ENCODE results near the gene TAF11L5. TPM values are rescaled to one million over a fixed set of nuclear protein-coding genes. Genes with fewer than 3 reads are reported as not detected.
"Not testable (repeated sequence)": the region's sequence is repeated elsewhere in the genome, so short reads cannot be mapped to it uniquely, and the experiment has no call there.

Gene TAF11L5
- total RNA-seq, 3 donors from 2014 or later (not counting 1 experiment from before 2014, with no cell fraction given), result not detected

GRCh38 chr5:17482790-17483189, 42.2 kb upstream of the TAF11L5 start:
- no peaks in the 10 kb centered on the region for H3K27me3 ChIP-seq (ENCODE audit: control insufficient read depth, insufficient read depth, low read length)
- peaks cover 5 to 10% of the 10 kb centered on the region in 2 donors for H3K9me3 Mint-ChIP-seq
- no peak overlapping the region for H3K4me3 Mint-ChIP-seq
- no peaks in the 10 kb centered on the region for H3K9me3 ChIP-seq (ENCODE audit: control insufficient read depth, insufficient read depth, low read length)
- H3K4me1 Mint-ChIP-seq, result no peaks in the 10 kb centered on the region
- H3K27ac ChIP-seq (ENCODE audit: low read length), result no peak overlapping the region
- H3K4me1 ChIP-seq (ENCODE audit: control insufficient read depth, insufficient read depth, low read length), result no peaks in the 10 kb centered on the region
- intact Hi-C loops (cut with micrococcal nuclease), result no loop called here
- no peaks in the 10 kb centered on the region for H3K27me3 Mint-ChIP-seq (ENCODE audit: low read depth in 2 of 2)
- H3K36me3 Mint-ChIP-seq, result peaks cover 7% of the 10 kb centered on the region
- H3K36me3 ChIP-seq (ENCODE audit: control insufficient read depth, insufficient read depth, low read length), result no peaks in the 10 kb centered on the region
- DNase-seq (no peak), ATAC-seq (no peak)
- WGBS (ENCODE audit: insufficient coverage), result 94% methylated on average over 2 of the region's 2 CpGs
- TF ChIP-seq CTCF (IDR thresholded peaks at IDR 0.05), result no peak
- H3K4me3 ChIP-seq (ENCODE audit: low read length), result no peak overlapping the region
- H3K27ac Mint-ChIP-seq, result no peak overlapping the region

DNA sequence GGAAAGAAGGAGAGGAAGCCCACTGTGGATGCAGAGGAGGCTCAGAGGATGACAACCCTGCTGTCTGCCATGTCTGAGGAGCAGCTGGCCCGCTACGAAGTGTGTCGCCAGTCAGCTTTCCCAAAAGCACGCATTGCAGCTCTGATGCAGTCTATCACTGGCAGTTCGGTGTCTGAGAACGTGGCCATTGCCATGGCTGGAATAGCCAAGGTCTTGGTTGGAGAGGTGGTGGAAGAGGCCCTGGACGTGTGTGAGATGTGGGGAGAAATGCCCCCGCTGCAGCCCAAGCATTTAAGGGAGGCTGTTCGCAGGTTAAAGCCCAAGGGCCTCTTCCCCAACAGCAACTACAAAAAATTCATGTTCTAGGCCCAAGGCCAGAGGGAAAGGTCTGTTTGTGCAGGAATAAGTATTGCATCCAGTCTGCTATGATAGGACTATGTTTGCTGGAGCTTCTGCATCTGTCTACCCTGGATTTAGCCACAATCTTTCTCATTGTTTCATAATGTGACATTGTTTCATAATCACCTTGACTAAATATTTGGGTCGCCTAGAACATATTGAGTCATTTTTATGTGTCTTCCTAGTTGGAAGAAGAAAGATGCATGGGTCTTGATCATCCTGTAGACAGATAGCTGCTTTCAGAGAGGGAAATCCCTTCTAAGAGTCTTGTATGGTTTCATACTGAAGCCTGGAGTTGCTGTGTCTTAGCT, 38.4 kb upstream of the TAF11L5 start:
- H3K27me3 ChIP-seq (ENCODE audit: control insufficient read depth, insufficient read depth, low read length); H3K27ac Mint-ChIP-seq; H3K36me3 Mint-ChIP-seq; H3K36me3 ChIP-seq (ENCODE audit: control insufficient read depth, insufficient read depth, low read length); H3K4me1 Mint-ChIP-seq; H3K4me1 ChIP-seq (ENCODE audit: control insufficient read depth, insufficient read depth, low read length); H3K4me3 Mint-ChIP-seq; ATAC-seq; H3K27ac ChIP-seq (ENCODE audit: low read length); H3K27me3 Mint-ChIP-seq (ENCODE audit: low read depth in 2 of 2); H3K9me3 ChIP-seq (ENCODE audit: control insufficient read depth, insufficient read depth, low read length); H3K9me3 Mint-ChIP-seq; DNase-seq; intact Hi-C loops (cut with micrococcal nuclease); H3K4me3 ChIP-seq (ENCODE audit: low read length): not testable (repeated sequence)
- WGBS (ENCODE audit: insufficient coverage), result 96% methylated on average over 7 of the region's 10 CpGs

DNA sequence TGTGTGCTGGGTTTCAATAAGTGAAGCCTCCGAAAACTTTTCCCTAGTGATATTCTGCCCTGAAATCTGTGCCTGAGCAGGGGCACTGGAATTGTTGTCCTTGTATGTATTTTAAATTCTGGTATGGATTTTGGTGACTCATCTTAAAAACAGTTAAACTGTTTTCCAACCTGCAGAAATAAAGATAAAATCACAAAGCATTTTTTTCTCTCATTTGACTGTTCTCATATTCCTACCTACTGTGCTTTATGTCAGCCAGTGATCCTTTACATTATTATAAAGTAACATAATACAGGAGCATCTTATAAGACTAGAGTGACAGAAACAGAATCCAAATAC, 37.9 kb upstream of the TAF11L5 start:
- no peaks in the 10 kb centered on the region for H3K4me1 ChIP-seq (ENCODE audit: control insufficient read depth, insufficient read depth, low read length)
- H3K36me3 ChIP-seq (ENCODE audit: control insufficient read depth, insufficient read depth, low read length), result no peaks in the 10 kb centered on the region
- H3K9me3 ChIP-seq (ENCODE audit: control insufficient read depth, insufficient read depth, low read length), result peaks cover 3% of the 10 kb centered on the region
- intact Hi-C loops (cut with micrococcal nuclease), result no loop called here
- H3K27me3 ChIP-seq (ENCODE audit: control insufficient read depth, insufficient read depth, low read length), result no peaks in the 10 kb centered on the region
- H3K27ac Mint-ChIP-seq, result no peak overlapping the region
- ATAC-seq (no peak), DNase-seq (no peak)
- no peak overlapping the region for H3K27ac ChIP-seq (ENCODE audit: low read length)
- peaks cover 8% of the 10 kb centered on the region for H3K36me3 Mint-ChIP-seq
- no peaks in the 10 kb centered on the region for H3K27me3 Mint-ChIP-seq (ENCODE audit: low read depth in 2 of 2)
- 86% methylated on average over 1 of the region's 1 CpG for WGBS (ENCODE audit: insufficient coverage)
- H3K4me1 Mint-ChIP-seq, result no peaks in the 10 kb centered on the region
- peaks cover 5 to 6% of the 10 kb centered on the region in 2 donors for H3K9me3 Mint-ChIP-seq
- no peak for TF ChIP-seq CTCF (IDR thresholded peaks at IDR 0.05)
- no peak overlapping the region for H3K4me3 ChIP-seq (ENCODE audit: low read length)
- no peak overlapping the region for H3K4me3 Mint-ChIP-seq

DNA sequence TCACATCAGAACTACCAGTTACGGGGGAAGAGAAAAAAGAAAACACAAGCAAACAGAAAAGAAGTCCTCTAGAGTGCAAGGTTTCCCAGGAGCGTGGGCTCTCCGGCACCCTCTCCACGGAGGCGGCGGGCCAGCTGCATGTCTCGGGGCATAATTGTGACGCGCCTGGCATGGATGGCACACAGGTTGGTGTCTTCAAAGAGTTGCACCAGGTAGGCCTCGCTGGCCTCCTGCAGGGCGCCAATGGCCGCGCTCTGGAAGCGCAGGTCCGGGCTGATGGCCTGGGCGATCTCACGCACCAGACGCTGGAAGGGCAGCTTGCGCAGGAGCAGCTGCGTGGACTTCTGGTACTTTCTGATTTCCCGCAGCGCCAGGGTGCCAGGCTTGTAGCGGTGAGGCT, 33.8 kb upstream of the TAF11L5 start:
- H3K4me1 ChIP-seq (ENCODE audit: control insufficient read depth, insufficient read depth, low read length); H3K27ac ChIP-seq (ENCODE audit: low read length); H3K4me3 ChIP-seq (ENCODE audit: low read length); H3K4me3 Mint-ChIP-seq; DNase-seq; H3K27me3 ChIP-seq (ENCODE audit: control insufficient read depth, insufficient read depth, low read length); H3K36me3 ChIP-seq (ENCODE audit: control insufficient read depth, insufficient read depth, low read length); H3K9me3 ChIP-seq (ENCODE audit: control insufficient read depth, insufficient read depth, low read length); ATAC-seq; intact Hi-C loops (cut with micrococcal nuclease); H3K27ac Mint-ChIP-seq; H3K4me1 Mint-ChIP-seq; H3K27me3 Mint-ChIP-seq (ENCODE audit: low read depth in 2 of 2): not testable (repeated sequence)
- H3K36me3 Mint-ChIP-seq, result peaks cover 21% of the 10 kb centered on the region
- H3K9me3 Mint-ChIP-seq, result peaks cover 11 to 19% of the 10 kb centered on the region in 2 donors
- 98% methylated on average over 23 of the region's 23 CpGs for WGBS (ENCODE audit: insufficient coverage)
